Esophagus squamous epithelium (tissue), 4 donors: ENCODE results near the gene TAAR6.

Experiments
- POLR2A ChIP-seq, 4 donors: fragments of 450-650 bp; IDR thresholded peaks; one replicate each; pipeline ENCODE4 v1.6.1; 2017; ENCODE audit warnings: antibody characterized with exemption in 4 of 4, mild to moderate bottlenecking in 4 of 4, moderate library complexity in 3 of 4
- TF ChIP-seq, protein P1 (sequence below), 6 experiments: fragments of 450-650 bp in 4 of 6; fragments of 200-600 bp in 2 of 6; sonication (generic) in 2 of 6; IDR thresholded peaks; one replicate each; pipeline ENCODE4 v1.5.1; 2016 to 2019; ENCODE audit warnings: antibody characterized with exemption in 6 of 6, mild to moderate bottlenecking in 4 of 6, moderate library complexity in 4 of 6

GRCh38 chr6:132525866-132526265 is 44.3 kb upstream of the TAAR6 start:
- TF ChIP-seq, protein P1, sequence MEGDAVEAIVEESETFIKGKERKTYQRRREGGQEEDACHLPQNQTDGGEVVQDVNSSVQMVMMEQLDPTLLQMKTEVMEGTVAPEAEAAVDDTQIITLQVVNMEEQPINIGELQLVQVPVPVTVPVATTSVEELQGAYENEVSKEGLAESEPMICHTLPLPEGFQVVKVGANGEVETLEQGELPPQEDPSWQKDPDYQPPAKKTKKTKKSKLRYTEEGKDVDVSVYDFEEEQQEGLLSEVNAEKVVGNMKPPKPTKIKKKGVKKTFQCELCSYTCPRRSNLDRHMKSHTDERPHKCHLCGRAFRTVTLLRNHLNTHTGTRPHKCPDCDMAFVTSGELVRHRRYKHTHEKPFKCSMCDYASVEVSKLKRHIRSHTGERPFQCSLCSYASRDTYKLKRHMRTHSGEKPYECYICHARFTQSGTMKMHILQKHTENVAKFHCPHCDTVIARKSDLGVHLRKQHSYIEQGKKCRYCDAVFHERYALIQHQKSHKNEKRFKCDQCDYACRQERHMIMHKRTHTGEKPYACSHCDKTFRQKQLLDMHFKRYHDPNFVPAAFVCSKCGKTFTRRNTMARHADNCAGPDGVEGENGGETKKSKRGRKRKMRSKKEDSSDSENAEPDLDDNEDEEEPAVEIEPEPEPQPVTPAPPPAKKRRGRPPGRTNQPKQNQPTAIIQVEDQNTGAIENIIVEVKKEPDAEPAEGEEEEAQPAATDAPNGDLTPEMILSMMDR (IDR thresholded peaks at IDR 0.05), result no peak
- no peak for TF ChIP-seq POLR2A (IDR thresholded peaks at IDR 0.05)
